Measurements from ENCODE around the gene POU4F2. TPM values are rescaled to one million over a fixed set of nuclear protein-coding genes. Genes with fewer than 3 reads are reported as not detected.

POU4F2 gene
- total RNA-seq (2014; rRNA removed; shearing (Covaris generic)) (not detected in 2 replicates), total RNA-seq (2022) (not detected in 2 replicates), Bru-seq, nascent RNA (not detected), BruChase-seq, experiment 1, labeled RNA remaining after a 6-hour chase (not detected), BruChase-seq, experiment 2, labeled RNA remaining after a 2-hour chase (not detected)
- long read RNA-seq, result 0 reads

DNA sequence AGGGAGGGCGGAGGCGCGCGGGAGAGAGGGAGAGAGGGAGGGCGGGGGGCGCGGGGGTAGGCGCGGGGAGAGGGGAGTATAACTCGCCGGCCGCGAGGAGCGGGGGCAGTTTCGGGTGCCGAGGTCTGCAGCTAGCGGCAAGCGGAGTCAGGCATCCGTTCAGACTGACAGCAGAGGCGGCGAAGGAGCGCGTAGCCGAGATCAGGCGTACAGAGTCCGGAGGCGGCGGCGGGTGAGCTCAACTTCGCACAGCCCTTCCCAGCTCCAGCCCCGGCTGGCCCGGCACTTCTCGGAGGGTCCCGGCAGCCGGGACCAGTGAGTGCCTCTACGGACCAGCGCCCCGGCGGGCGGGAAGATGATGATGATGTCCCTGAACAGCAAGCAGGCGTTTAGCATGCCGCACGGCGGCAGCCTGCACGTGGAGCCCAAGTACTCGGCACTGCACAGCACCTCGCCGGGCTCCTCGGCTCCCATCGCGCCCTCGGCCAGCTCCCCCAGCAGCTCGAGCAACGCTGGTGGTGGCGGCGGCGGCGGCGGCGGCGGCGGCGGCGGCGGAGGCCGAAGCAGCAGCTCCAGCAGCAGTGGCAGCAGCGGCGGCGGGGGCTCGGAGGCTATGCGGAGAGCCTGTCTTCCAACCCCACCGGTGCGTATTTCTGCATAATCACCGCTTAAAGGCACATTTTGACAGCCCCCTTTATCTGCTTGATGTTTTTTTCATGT, at the start of gene POU4F2:
POU4F2 (plus strand) TSS at position 108 of the 720 bp plus-strand sequence; CDS start at position 356, 248 bp downstream.
- no TSS peak for BruUV-seq (replicated peaks)
- Histone ChIP-seq H4K20me1 (ENCODE audit: insufficient read depth, low read length) (no peaks in the 10 kb centered on the region), H3K9me2 (ENCODE audit: insufficient read depth, low read length) (no peaks in the 10 kb centered on the region), H3K4me2 (ENCODE audit: low read length) (no peak within 1 kb of the TSS), H3K9me3 (ENCODE audit: low read length) (no peaks in the 10 kb centered on the region), H3K4me1 (ENCODE audit: insufficient read depth, low read length, poor library complexity, severe bottlenecking) (no peaks in the 10 kb centered on the region), H3K36me3 (ENCODE audit: insufficient read depth, low read length) (no peaks in the 10 kb centered on the region), H2AFZ (ENCODE audit: low read length) (no peak within 1 kb of the TSS), H3K27ac (ENCODE audit: low read depth, low read length, poor library complexity, severe bottlenecking) (no peak within 1 kb of the TSS), H3K4me3 (ENCODE audit: low read depth, low read length, poor library complexity, severe bottlenecking) (no peak within 1 kb of the TSS), H3K79me2 (ENCODE audit: insufficient read depth, low read depth, low read length) (no peaks in the 10 kb centered on the region)
- TF ChIP-seq, protein P1, sequence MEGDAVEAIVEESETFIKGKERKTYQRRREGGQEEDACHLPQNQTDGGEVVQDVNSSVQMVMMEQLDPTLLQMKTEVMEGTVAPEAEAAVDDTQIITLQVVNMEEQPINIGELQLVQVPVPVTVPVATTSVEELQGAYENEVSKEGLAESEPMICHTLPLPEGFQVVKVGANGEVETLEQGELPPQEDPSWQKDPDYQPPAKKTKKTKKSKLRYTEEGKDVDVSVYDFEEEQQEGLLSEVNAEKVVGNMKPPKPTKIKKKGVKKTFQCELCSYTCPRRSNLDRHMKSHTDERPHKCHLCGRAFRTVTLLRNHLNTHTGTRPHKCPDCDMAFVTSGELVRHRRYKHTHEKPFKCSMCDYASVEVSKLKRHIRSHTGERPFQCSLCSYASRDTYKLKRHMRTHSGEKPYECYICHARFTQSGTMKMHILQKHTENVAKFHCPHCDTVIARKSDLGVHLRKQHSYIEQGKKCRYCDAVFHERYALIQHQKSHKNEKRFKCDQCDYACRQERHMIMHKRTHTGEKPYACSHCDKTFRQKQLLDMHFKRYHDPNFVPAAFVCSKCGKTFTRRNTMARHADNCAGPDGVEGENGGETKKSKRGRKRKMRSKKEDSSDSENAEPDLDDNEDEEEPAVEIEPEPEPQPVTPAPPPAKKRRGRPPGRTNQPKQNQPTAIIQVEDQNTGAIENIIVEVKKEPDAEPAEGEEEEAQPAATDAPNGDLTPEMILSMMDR (conservative IDR thresholded peaks at IDR 0.05; ENCODE audit: low read length), result no peak
- no peak for TF ChIP-seq EZH2phosphoT487 (IDR thresholded peaks at IDR 0.05; ENCODE audit: borderline replicate concordance, low read depth, low read length)
- intact Hi-C loops (cut with micrococcal nuclease; ENCODE audit: unreplicated experiment), result no loop called here
- no peak for DNase-seq (ENCODE audit: low spot score)
- ChIA-PET CTCF (ENCODE audit: unreplicated experiment) (no interaction called here), POLR2A (no interaction called here)

DNA sequence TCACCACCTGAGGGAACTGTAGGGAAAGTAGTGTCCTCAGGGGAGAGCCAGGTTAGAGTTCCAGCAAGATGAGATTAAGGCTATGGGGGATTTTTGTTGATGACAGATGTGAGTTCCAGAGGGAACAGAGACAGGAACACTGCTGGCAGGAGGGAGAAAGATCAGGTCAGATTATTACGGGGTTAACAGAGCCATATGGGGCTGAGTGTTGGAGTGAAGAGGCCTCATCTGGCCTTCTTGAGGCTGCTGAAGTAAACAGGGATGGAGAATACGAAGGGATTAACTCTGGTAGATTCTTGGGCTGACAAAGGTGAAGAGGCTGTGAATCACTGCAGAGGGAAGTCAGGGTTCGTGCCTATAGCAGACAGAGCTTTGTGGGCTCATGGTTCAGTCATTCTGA, 47.9 kb upstream of the POU4F2 start:
- no peaks in the 10 kb centered on the region for H3K36me3 ChIP-seq (ENCODE audit: insufficient read depth, low read length)
- no peak for DNase-seq (ENCODE audit: low spot score)
- no peak overlapping the region for H3K4me2 ChIP-seq (ENCODE audit: low read length)
- ChIA-PET POLR2A (interaction anchor here (0.5 to 0.7 kb wide), 2 partner anchors 60 to 354 kb away, joined by 3 read pairs; no protein-coding TSS in a partner anchor), CTCF (ENCODE audit: unreplicated experiment) (no interaction called here)
- no peaks in the 10 kb centered on the region for H4K20me1 ChIP-seq (ENCODE audit: insufficient read depth, low read length)
- H3K79me2 ChIP-seq (ENCODE audit: insufficient read depth, low read depth, low read length), result no peaks in the 10 kb centered on the region
- H3K4me1 ChIP-seq (ENCODE audit: insufficient read depth, low read length, poor library complexity, severe bottlenecking), result no peaks in the 10 kb centered on the region
- no peak overlapping the region for H3K27ac ChIP-seq (ENCODE audit: low read depth, low read length, poor library complexity, severe bottlenecking)
- intact Hi-C loops (cut with micrococcal nuclease; ENCODE audit: unreplicated experiment), result no loop called here
- TF ChIP-seq, protein P1 (conservative IDR thresholded peaks at IDR 0.05; ENCODE audit: low read length), result no peak
- TF ChIP-seq EZH2phosphoT487 (IDR thresholded peaks at IDR 0.05; ENCODE audit: borderline replicate concordance, low read depth, low read length), result no peak
- no peaks in the 10 kb centered on the region for H3K9me2 ChIP-seq (ENCODE audit: insufficient read depth, low read length)
- H2AFZ ChIP-seq (ENCODE audit: low read length), result no peak overlapping the region
- no peaks in the 10 kb centered on the region for H3K9me3 ChIP-seq (ENCODE audit: low read length)
- no peak overlapping the region for H3K4me3 ChIP-seq (ENCODE audit: low read depth, low read length, poor library complexity, severe bottlenecking)
- BruUV-seq (replicated peaks), result no TSS peak

- no peaks in the 10 kb centered on the region for H3K79me2 ChIP-seq (ENCODE audit: insufficient read depth, low read depth, low read length)
Measured at GRCh38 chr4:146592019-146592418, 46.7 kb upstream of the POU4F2 start.

More at GRCh38 chr4:146592019-146592418, 46.7 kb upstream of the POU4F2 start:
- no TSS peak for BruUV-seq (replicated peaks)
- no peak overlapping the region for H3K4me3 ChIP-seq (ENCODE audit: low read depth, low read length, poor library complexity, severe bottlenecking)
- H2AFZ ChIP-seq (ENCODE audit: low read length), result no peak overlapping the region
- no peak overlapping the region for H3K4me2 ChIP-seq (ENCODE audit: low read length)
- DNase-seq (ENCODE audit: low spot score), result no peak
- no peaks in the 10 kb centered on the region for H3K9me2 ChIP-seq (ENCODE audit: insufficient read depth, low read length)
- ChIA-PET CTCF (ENCODE audit: unreplicated experiment) (no interaction called here), POLR2A (no interaction called here)
- no peaks in the 10 kb centered on the region for H3K36me3 ChIP-seq (ENCODE audit: insufficient read depth, low read length)
- TF ChIP-seq, protein P1 (conservative IDR thresholded peaks at IDR 0.05; ENCODE audit: low read length), result no peak
- TF ChIP-seq EZH2phosphoT487 (IDR thresholded peaks at IDR 0.05; ENCODE audit: borderline replicate concordance, low read depth, low read length), result no peak
- no peaks in the 10 kb centered on the region for H4K20me1 ChIP-seq (ENCODE audit: insufficient read depth, low read length)
- intact Hi-C loops (cut with micrococcal nuclease; ENCODE audit: unreplicated experiment), result no loop called here
- H3K9me3 ChIP-seq (ENCODE audit: low read length), result no peaks in the 10 kb centered on the region
- no peak overlapping the region for H3K27ac ChIP-seq (ENCODE audit: low read depth, low read length, poor library complexity, severe bottlenecking)
- H3K4me1 ChIP-seq (ENCODE audit: insufficient read depth, low read length, poor library complexity, severe bottlenecking), result no peaks in the 10 kb centered on the region

Measured in OCI-LY7 (cell line).